GM12878 (cell line): ENCODE data around the gene ADSL. TPM values are rescaled to one million over a fixed set of nuclear protein-coding genes. Genes with fewer than 3 reads are reported as not detected.

Experiments
- ATAC-seq: fragments of 200-7000 bp; cut with Tn5 transposase; 3 replicates; pipeline ENCODE4 v1.9.1; 2020; ENCODE audit warnings: mild to moderate bottlenecking, moderate library complexity
- BruUV-seq: library from RNA; stranded (reverse); fragments of 400-500 nt; replicated peaks from 2 replicates; lab custom pipeline; 2021; lab: Mats Ljungman, UMichigan
- CTCF ChIA-PET: fragments of 300-600 bp; sonication (Branson Sonifier 250); formaldehyde crosslinking; extraction: SDS; loops from one replicate; lab custom pipeline; 2021; ENCODE audit warnings: inconsistent platforms; lab: Yijun Ruan, JAX
- POLR2A ChIA-PET: fragments of 350-600 bp; formaldehyde crosslinking; extraction: SDS; loops from one replicate; lab custom pipeline; 2021; ENCODE audit warnings: inconsistent platforms; lab: Charles Lee
- RAD21 ChIA-PET: fragments of 300-600 bp; sonication (Branson Sonifier 250); formaldehyde crosslinking; loops from one replicate; lab custom pipeline; 2023; ENCODE audit warnings: antibody characterized with exemption; ENCODE audit not compliant: unreplicated experiment; lab: Charles Lee
- SMC1A ChIA-PET: fragments of 300-600 bp; sonication (Branson Sonifier 250); formaldehyde crosslinking; loops from one replicate; lab custom pipeline; 2023; ENCODE audit not compliant: unreplicated experiment, uncharacterized antibody; lab: Charles Lee
- DNase-seq: peaks from one replicate; pipeline ENCODE4 v3.0.0-alpha.2; 2011; ENCODE audit warnings: low read depth, low spot score
- FAIRE-seq: peaks from 3 replicates; lab custom pipeline; 2011; peaks lifted over from hg19 to GRCh38; lab: Jason Lieb, UNC
- H2AFZ ChIP-seq: 2 replicates; pipeline ENCODE4 v1.6.0; 2011; ENCODE audit warnings: low read depth, low read length, control low read depth; ENCODE audit not compliant: control insufficient read depth
- H3K27ac ChIP-seq: 2 replicates; pipeline ENCODE4 v1.5.1; 2011; ENCODE audit warnings: control low read depth; ENCODE audit not compliant: control insufficient read depth, insufficient read depth
- H3K27me3 ChIP-seq, 2 experiments: replicated peaks in 1 of 2; 2 replicates each; pipeline versions ENCODE4 v1.6.0 to v1.6.1; 2011; ENCODE audit warnings: low read length in 1 of 2; ENCODE audit not compliant: control insufficient read depth in 2 of 2, insufficient read depth in 2 of 2
- H3K36me3 ChIP-seq, 2 experiments: 2 replicates each; pipeline ENCODE4 v1.5.1; 2011; ENCODE audit warnings: low read length in 1 of 2; ENCODE audit not compliant: control insufficient read depth in 2 of 2, insufficient read depth in 2 of 2
- H3K4me1 ChIP-seq: 2 replicates; pipeline ENCODE4 v1.6.1; 2011; ENCODE audit warnings: mild to moderate bottlenecking, low read length, moderate library complexity, mixed read lengths; ENCODE audit not compliant: control insufficient read depth, insufficient read depth
- H3K4me2 ChIP-seq: 2 replicates; pipeline ENCODE4 v1.6.0; 2011; ENCODE audit warnings: control low read depth; ENCODE audit not compliant: control insufficient read depth, insufficient read depth
- H3K4me3 ChIP-seq: fragments of 200-600 bp; sonication (generic); 2 replicates; pipeline ENCODE4 v1.5.1; 2016
- H3K79me2 ChIP-seq: 2 replicates; pipeline ENCODE4 v1.6.0; 2011; ENCODE audit warnings: low read length; ENCODE audit not compliant: control insufficient read depth, insufficient read depth
- H3K9ac ChIP-seq: 2 replicates; pipeline ENCODE4 v1.8.0; 2011; ENCODE audit warnings: low read length, control low read depth, mixed read lengths; ENCODE audit not compliant: control insufficient read depth, insufficient read depth
- H3K9me3 ChIP-seq: replicated peaks from 3 replicates; pipeline ENCODE4 v1.5.1; 2011; ENCODE audit warnings: mild to moderate bottlenecking, low read length; ENCODE audit not compliant: control insufficient read depth, insufficient read depth
- H4K20me1 ChIP-seq: 2 replicates; pipeline ENCODE4 v1.6.0; 2011; ENCODE audit not compliant: control insufficient read depth, insufficient read depth
- CHD1 ChIP-seq: IDR thresholded peaks from 2 replicates; pipeline ENCODE4 v1.6.1; 2012; ENCODE audit warnings: low read depth, low read length, improper control_type of control experiment
- CREB1 ChIP-seq: IDR thresholded peaks from 2 replicates; pipeline ENCODE4 v1.6.1; 2012; ENCODE audit warnings: low read depth, mild to moderate bottlenecking, inconsistent platforms
- E2F8 ChIP-seq: fragments of 450-650 bp; IDR thresholded peaks from 2 replicates; pipeline ENCODE4 v1.6.1; 2018; ENCODE audit warnings: mild to moderate bottlenecking, low read depth, moderate library complexity; ENCODE audit not compliant: partially characterized antibody
- ETV6 ChIP-seq, 2 experiments: fragments of 450-650 bp in 1 of 2; IDR thresholded peaks in 1 of 2; conservative IDR thresholded peaks in 1 of 2; 2 replicates each; pipeline ENCODE4 v1.6.1; 2014; ENCODE audit warnings: antibody characterized with exemption in 1 of 2, borderline replicate concordance in 1 of 2, low read depth in 1 of 2, mild to moderate bottlenecking in 1 of 2, moderate library complexity in 1 of 2
- HCFC1 ChIP-seq: fragments of 150-350 bp; IDR thresholded peaks from 2 replicates; pipeline ENCODE4 v1.6.1; 2014; ENCODE audit warnings: low read length
- MYC ChIP-seq: IDR thresholded peaks from 2 replicates; pipeline ENCODE4 v1.6.1; 2011; ENCODE audit warnings: mild to moderate bottlenecking, low read length, moderate library complexity, inconsistent platforms; ENCODE audit not compliant: insufficient read depth, insufficient replicate concordance, insufficient read length, severe bottlenecking
- SMAD1 ChIP-seq: fragments of 450-650 bp; IDR thresholded peaks from 2 replicates; pipeline ENCODE4 v1.6.1; 2018; ENCODE audit warnings: mild to moderate bottlenecking, low read depth; ENCODE audit not compliant: partially characterized antibody
- TCF3 ChIP-seq: IDR thresholded peaks from 2 replicates; pipeline ENCODE4 v1.6.1; 2012; ENCODE audit warnings: low read depth, mild to moderate bottlenecking, low read length, borderline replicate concordance; ENCODE audit not compliant: insufficient read depth
- USF2 ChIP-seq: IDR thresholded peaks from 2 replicates; pipeline ENCODE4 v1.6.1; 2011; ENCODE audit warnings: low read depth, low read length, improper control_type of control experiment, borderline replicate concordance
- ZNF217 ChIP-seq: fragments of 450-650 bp; IDR thresholded peaks from 2 replicates; pipeline ENCODE4 v1.6.1; 2017; ENCODE audit warnings: antibody characterized with exemption, mild to moderate bottlenecking
- ZNF687 ChIP-seq: fragments of 450-650 bp; IDR thresholded peaks from 2 replicates; pipeline ENCODE4 v1.6.1; 2017; ENCODE audit warnings: mild to moderate bottlenecking, moderate library complexity
- WGBS: methylation state at CpG from one replicate; pipeline ENCODE4 v1.1.6; 2016; ENCODE audit warnings: low lambda C conversion rate; ENCODE audit not compliant: insufficient replicate concordance, insufficient coverage; ENCODE audit errors: missing lambda C conversion rate; 5-methylcytosine and 5-hydroxymethylcytosine counted together
- in situ Hi-C: fragments of 300-500 bp; cut with MboI; formaldehyde crosslinking; loops from 9 replicates; pipeline ENCODE4 v1.14.3; 2018; ENCODE audit warnings: mixed read lengths
- intact Hi-C: fragments of 100-400 bp; cut with micrococcal nuclease; formaldehyde crosslinking; loops from one replicate; pipeline ENCODE4 v1.14.2; 2022; ENCODE audit not compliant: unreplicated experiment
- polyA plus RNA-seq, 11 experiments: library from polyadenylated mRNA; depleted of rRNA in 4 of 11; unstranded in 6 of 11; stranded (reverse) in 5 of 11; fragments of >200 nt; fragmentation: Nextera tagmentation in 4 of 11; fragmentation: Illumina TruSeq in 1 of 11; extraction: Ambion mirVana in 4 of 11; extraction: Trizol in 1 of 11; gene quantifications; 1 replicate in 1 of 11; 2 replicates in 10 of 11; pipeline versions ENCODE4 v1.2.1 to v1.2.3, GENCODE V29; 2011 to 2016; ENCODE audit warnings: inconsistent platforms in 2 of 11, missing spikeins in 2 of 11, low read depth in 1 of 11
- total RNA-seq, 4 experiments: library from RNA; depleted of rRNA in 3 of 4; stranded (reverse); fragments of >200 nt in 3 of 4; fragmentation: Illumina TruSeq in 1 of 4; extraction: Trizol in 1 of 4; gene quantifications; 2 replicates each; pipeline versions ENCODE4 v1.2.1 to v1.2.3, GENCODE V29; 2013 to 2021

ADSL gene
- total and polyA plus RNA-seq, 10 of the 15 experiments (the other 5 are each of a cell fraction or from before 2014, with no cell fraction given) = 126 to 313 (median 143) TPM

GRCh38 chr22:40432157-40432556 lies 85.9 kb downstream of the ADSL start:
- BruUV-seq = no TSS peak
- H3K4me1 ChIP-seq = peaks cover 37% of the 10 kb centered on the region
- H3K27me3 ChIP-seq = no peaks in the 10 kb centered on the region
- H3K9ac ChIP-seq = no peak overlapping the region
- no peak overlapping the region for H3K4me2 ChIP-seq
- no peak for TF ChIP-seq MYC
- TF ChIP-seq SMAD1 = no peak
- TF ChIP-seq TCF3 = no peak
- TF ChIP-seq ZNF217 = no peak
- TF ChIP-seq ETV6 (conservative IDR thresholded peaks at IDR 0.05 in 1 of 2, IDR thresholded peaks at IDR 0.05 in 1 of 2; ENCODE audit: borderline replicate concordance in 1 of 2, low read depth in 1 of 2) = no peak
- no peak for TF ChIP-seq ZNF687
- TF ChIP-seq USF2 = no peak
- no peak for TF ChIP-seq CHD1
- TF ChIP-seq CREB1 = no peak
- no peak for TF ChIP-seq HCFC1
- no peak for TF ChIP-seq E2F8
- H4K20me1 ChIP-seq = no peaks in the 10 kb centered on the region
- peaks cover 27 to 51% of the 10 kb centered on the region in 2 experiments for H3K36me3 ChIP-seq
- no peak overlapping the region for H3K4me3 ChIP-seq
- POLR2A ChIA-PET = no interaction called here
- H3K9me3 ChIP-seq = no peaks in the 10 kb centered on the region
- CTCF ChIA-PET = interaction anchor here (0.9 to 10.9 kb wide), 4 partner anchors 17 to 92 kb away, joined by 3 to 202 read pairs (median 4); no protein-coding TSS in a partner anchor
- peaks cover 32% of the 10 kb centered on the region for H3K79me2 ChIP-seq
- intact Hi-C loops = loop anchor here (10.0 kb wide), 1 partner anchor 463 kb away; no protein-coding TSS in a partner anchor
- H3K27ac ChIP-seq = no peak overlapping the region
- ATAC-seq = no peak
- no peak for DNase-seq
- in situ Hi-C loops = loop anchor here (5.0 kb wide), 1 partner anchor 210 kb away; no protein-coding TSS in a partner anchor
- H2AFZ ChIP-seq = no peak overlapping the region
- FAIRE-seq = no peak
- RAD21 ChIA-PET = no interaction called here
- 93% methylated on average over 5 of the region's 5 CpGs for WGBS
- SMC1A ChIA-PET = interaction anchor here (1.7 to 2.9 kb wide), 2 partner anchors 17 to 32 kb away, joined by 5 to 9 read pairs; no protein-coding TSS in a partner anchor
